Measurements from ENCODE around the gene MOV10. TPM values are rescaled to one million over a fixed set of nuclear protein-coding genes. Genes with fewer than 3 reads are reported as not detected.
"Not testable (repeated sequence)": the region's sequence is repeated elsewhere in the genome, so short reads cannot be mapped to it uniquely, and the experiment has no call there.

Gene MOV10
- total RNA-seq, 1 donor from 2014 or later: 10.3 TPM

DNA sequence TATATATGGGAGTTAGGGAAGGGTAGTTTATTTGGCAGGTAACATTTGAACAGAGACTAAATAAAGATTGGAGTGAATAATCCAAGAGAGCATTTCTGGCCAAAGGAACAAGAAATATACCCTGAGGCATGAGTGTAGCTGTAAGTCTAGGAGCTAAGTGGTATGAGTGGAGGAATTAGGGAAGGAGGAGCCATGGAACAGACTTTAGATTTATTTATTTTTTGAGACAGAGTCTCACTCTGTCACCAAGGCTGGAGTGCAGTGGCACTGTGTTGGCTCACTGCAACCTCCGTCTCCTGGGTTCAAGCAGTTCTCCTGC is 36.4 kb upstream of the MOV10 start:
- Histone ChIP-seq H3K27me3 (ENCODE audit: control insufficient read depth, insufficient read depth, low read length) (no peaks in the 10 kb centered on the region), H3K4me3 (ENCODE audit: low read depth, low read length) (no peak overlapping the region), H3K36me3 (ENCODE audit: control insufficient read depth, insufficient read depth, low read length) (no peaks in the 10 kb centered on the region)
- TF ChIP-seq, protein P1, sequence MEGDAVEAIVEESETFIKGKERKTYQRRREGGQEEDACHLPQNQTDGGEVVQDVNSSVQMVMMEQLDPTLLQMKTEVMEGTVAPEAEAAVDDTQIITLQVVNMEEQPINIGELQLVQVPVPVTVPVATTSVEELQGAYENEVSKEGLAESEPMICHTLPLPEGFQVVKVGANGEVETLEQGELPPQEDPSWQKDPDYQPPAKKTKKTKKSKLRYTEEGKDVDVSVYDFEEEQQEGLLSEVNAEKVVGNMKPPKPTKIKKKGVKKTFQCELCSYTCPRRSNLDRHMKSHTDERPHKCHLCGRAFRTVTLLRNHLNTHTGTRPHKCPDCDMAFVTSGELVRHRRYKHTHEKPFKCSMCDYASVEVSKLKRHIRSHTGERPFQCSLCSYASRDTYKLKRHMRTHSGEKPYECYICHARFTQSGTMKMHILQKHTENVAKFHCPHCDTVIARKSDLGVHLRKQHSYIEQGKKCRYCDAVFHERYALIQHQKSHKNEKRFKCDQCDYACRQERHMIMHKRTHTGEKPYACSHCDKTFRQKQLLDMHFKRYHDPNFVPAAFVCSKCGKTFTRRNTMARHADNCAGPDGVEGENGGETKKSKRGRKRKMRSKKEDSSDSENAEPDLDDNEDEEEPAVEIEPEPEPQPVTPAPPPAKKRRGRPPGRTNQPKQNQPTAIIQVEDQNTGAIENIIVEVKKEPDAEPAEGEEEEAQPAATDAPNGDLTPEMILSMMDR (IDR thresholded peaks at IDR 0.05; ENCODE audit: insufficient read depth, low read length, severe bottlenecking): no peak
- FAIRE-seq (no peak), DNase-seq (ENCODE audit: low read depth) (peak; percentile 50)

GRCh38 chr1:112640437-112640836 is 34.0 kb upstream of the MOV10 start:
- not testable (repeated sequence) for H3K4me3 ChIP-seq (ENCODE audit: low read depth, low read length); DNase-seq (ENCODE audit: low read depth); FAIRE-seq; H3K27me3 ChIP-seq (ENCODE audit: control insufficient read depth, insufficient read depth, low read length); H3K36me3 ChIP-seq (ENCODE audit: control insufficient read depth, insufficient read depth, low read length)

- TF ChIP-seq, protein P1 (IDR thresholded peaks at IDR 0.05; ENCODE audit: insufficient read depth, low read length, severe bottlenecking): no peak
Measured at GRCh38 chr1:112643080-112643479, 31.4 kb upstream of the MOV10 start.

GRCh38 chr1:112646225-112646624 is 28.2 kb upstream of the MOV10 start:
- TF ChIP-seq, protein P1 (IDR thresholded peaks at IDR 0.05; ENCODE audit: insufficient read depth, low read length, severe bottlenecking): no peak
- Histone ChIP-seq H3K36me3 (ENCODE audit: control insufficient read depth, insufficient read depth, low read length) (peaks cover 6% of the 10 kb centered on the region), H3K27me3 (ENCODE audit: control insufficient read depth, insufficient read depth, low read length) (no peaks in the 10 kb centered on the region), H3K4me3 (ENCODE audit: low read depth, low read length) (no peak overlapping the region)
- DNase-seq (ENCODE audit: low read depth) (peak; percentile 59), FAIRE-seq (no peak)

More at GRCh38 chr1:112643080-112643479, 31.4 kb upstream of the MOV10 start:
- Histone ChIP-seq H3K4me3 (ENCODE audit: low read depth, low read length) (no peak overlapping the region), H3K27me3 (ENCODE audit: control insufficient read depth, insufficient read depth, low read length) (no peaks in the 10 kb centered on the region), H3K36me3 (ENCODE audit: control insufficient read depth, insufficient read depth, low read length) (peaks cover 1% of the 10 kb centered on the region)
- DNase-seq (ENCODE audit: low read depth) (no peak), FAIRE-seq (no peak)

DNA sequence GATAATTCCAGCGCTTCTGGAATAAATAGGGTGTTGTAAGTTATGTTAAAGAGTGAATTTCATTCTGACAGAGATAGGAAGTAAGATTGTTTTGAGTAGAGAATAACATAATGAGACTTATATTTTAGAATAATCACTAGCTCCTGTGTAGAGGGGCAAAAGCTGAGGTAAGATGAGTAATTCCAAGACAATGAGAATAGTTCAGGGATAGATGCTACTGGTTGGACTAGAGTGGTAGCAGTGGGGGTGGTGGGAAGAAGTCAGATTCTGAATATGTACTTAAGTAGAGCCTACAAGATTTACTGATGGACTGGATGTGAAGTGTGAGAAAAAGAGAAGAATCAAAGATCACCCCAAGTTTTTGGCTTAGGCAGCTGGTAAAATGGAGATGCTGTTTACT is 23.3 kb upstream of the MOV10 start:
- TF ChIP-seq, protein P1 (IDR thresholded peaks at IDR 0.05; ENCODE audit: insufficient read depth, low read length, severe bottlenecking): no peak
- FAIRE-seq (no peak), DNase-seq (ENCODE audit: low read depth) (no peak)
- no peaks in the 10 kb centered on the region for H3K27me3 ChIP-seq (ENCODE audit: control insufficient read depth, insufficient read depth, low read length)
- no peak overlapping the region for H3K4me3 ChIP-seq (ENCODE audit: low read depth, low read length)
- H3K36me3 ChIP-seq (ENCODE audit: control insufficient read depth, insufficient read depth, low read length): peaks cover 10% of the 10 kb centered on the region

GRCh38 chr1:112665857-112666256 is 8.6 kb upstream of the MOV10 start:
- peaks cover 17% of the 10 kb centered on the region for H3K36me3 ChIP-seq (ENCODE audit: control insufficient read depth, insufficient read depth, low read length)
- FAIRE-seq (no peak), DNase-seq (ENCODE audit: low read depth) (no peak)

More at GRCh38 chr1:112665857-112666256, 8.6 kb upstream of the MOV10 start:
- no peaks in the 10 kb centered on the region for H3K27me3 ChIP-seq (ENCODE audit: control insufficient read depth, insufficient read depth, low read length)
- TF ChIP-seq, protein P1 (IDR thresholded peaks at IDR 0.05; ENCODE audit: insufficient read depth, low read length, severe bottlenecking): no peak
- H3K4me3 ChIP-seq (ENCODE audit: low read depth, low read length): no peak overlapping the region

Data from bronchial epithelial cell (primary cell).